CMK (cell line): ENCODE results near the gene PHOSPHO1.
"Not testable (repeated sequence)": the region's sequence is repeated elsewhere in the genome, so short reads cannot be mapped to it uniquely, and the experiment has no call there.

Experiments
- DNase-seq: peaks from one replicate; pipeline ENCODE4 v3.0.0-alpha.2; 2010; ENCODE audit warnings: low read depth

PHOSPHO1 gene

GRCh38 chr17:49191917-49192741 is 38.5 kb downstream of the PHOSPHO1 start:
- peak; percentile 82 for DNase-seq

- DNase-seq: no peak
These were observed 39.1 kb downstream of the PHOSPHO1 start for GRCh38 chr17:49191409-49191916.

- no peak for DNase-seq
These were observed 39.7 kb downstream of the PHOSPHO1 start for GRCh38 chr17:49190932-49191331.

- DNase-seq: no peak
These were observed 43.3 kb downstream of the PHOSPHO1 start for GRCh38 chr17:49187301-49187700.

GRCh38 chr17:49185381-49185780 is 45.2 kb downstream of the PHOSPHO1 start:
- DNase-seq: not testable (repeated sequence)

- DNase-seq: not testable (repeated sequence)
These were observed 46.1 kb downstream of the PHOSPHO1 start for GRCh38 chr17:49184522-49184921.

GRCh38 chr17:49183801-49184200 is 46.8 kb downstream of the PHOSPHO1 start:
- no peak for DNase-seq

GRCh38 chr17:49183341-49183740 is 47.2 kb downstream of the PHOSPHO1 start:
- DNase-seq: no peak

GRCh38 chr17:49180998-49181635 is 49.5 kb downstream of the PHOSPHO1 start:
- DNase-seq: no peak

- DNase-seq: peak; percentile 7
These were observed 50.3 kb downstream of the PHOSPHO1 start for GRCh38 chr17:49180303-49180702.

- DNase-seq: not testable (repeated sequence)
These were observed 54.6 kb downstream of the PHOSPHO1 start for GRCh38 chr17:49175978-49176377.
